ENCODE results near the gene MDK.

DNA sequence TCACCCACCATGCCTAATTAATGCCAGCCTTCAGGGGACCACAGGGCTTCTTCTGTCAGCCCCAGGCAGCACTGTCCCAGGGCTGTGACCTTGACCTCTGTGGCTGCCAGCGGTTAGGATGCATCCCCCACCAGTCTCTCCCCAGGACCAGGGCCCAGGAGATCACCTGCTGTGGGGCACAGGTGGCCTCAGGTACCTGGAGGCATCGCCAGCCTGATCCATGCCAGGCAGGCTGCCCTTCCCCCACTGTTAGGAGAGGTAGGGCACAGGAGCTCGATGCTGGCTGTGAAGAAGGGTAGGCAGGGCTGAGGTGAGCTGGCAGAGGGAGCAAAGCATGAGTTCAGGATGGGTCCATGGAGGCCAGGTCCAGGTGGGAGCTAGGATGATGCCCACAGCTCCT, 16.7 kb upstream of the MDK start:
- TF ChIP-seq CTCF (IDR thresholded peaks at IDR 0.05) (no peak), POLR2AphosphoS5 (IDR thresholded peaks at IDR 0.05; ENCODE audit: low read depth, low read length) (no peak), TCF7L2 (IDR thresholded peaks at IDR 0.05; ENCODE audit: low read depth, low read length) (no peak), SIN3A (IDR thresholded peaks at IDR 0.05; ENCODE audit: borderline replicate concordance, insufficient read depth, low read depth, low read length) (no peak)
- TF ChIP-seq, protein P1, sequence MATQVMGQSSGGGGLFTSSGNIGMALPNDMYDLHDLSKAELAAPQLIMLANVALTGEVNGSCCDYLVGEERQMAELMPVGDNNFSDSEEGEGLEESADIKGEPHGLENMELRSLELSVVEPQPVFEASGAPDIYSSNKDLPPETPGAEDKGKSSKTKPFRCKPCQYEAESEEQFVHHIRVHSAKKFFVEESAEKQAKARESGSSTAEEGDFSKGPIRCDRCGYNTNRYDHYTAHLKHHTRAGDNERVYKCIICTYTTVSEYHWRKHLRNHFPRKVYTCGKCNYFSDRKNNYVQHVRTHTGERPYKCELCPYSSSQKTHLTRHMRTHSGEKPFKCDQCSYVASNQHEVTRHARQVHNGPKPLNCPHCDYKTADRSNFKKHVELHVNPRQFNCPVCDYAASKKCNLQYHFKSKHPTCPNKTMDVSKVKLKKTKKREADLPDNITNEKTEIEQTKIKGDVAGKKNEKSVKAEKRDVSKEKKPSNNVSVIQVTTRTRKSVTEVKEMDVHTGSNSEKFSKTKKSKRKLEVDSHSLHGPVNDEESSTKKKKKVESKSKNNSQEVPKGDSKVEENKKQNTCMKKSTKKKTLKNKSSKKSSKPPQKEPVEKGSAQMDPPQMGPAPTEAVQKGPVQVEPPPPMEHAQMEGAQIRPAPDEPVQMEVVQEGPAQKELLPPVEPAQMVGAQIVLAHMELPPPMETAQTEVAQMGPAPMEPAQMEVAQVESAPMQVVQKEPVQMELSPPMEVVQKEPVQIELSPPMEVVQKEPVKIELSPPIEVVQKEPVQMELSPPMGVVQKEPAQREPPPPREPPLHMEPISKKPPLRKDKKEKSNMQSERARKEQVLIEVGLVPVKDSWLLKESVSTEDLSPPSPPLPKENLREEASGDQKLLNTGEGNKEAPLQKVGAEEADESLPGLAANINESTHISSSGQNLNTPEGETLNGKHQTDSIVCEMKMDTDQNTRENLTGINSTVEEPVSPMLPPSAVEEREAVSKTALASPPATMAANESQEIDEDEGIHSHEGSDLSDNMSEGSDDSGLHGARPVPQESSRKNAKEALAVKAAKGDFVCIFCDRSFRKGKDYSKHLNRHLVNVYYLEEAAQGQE (IDR thresholded peaks at IDR 0.05; ENCODE audit: insufficient read depth in 1 of 2, low read depth in 2 of 2, low read length in 1 of 2), result no peak

Measured in Panc1 (cell line).